ENCODE measurements around the gene ELOVL1. TPM values are rescaled to one million over a fixed set of nuclear protein-coding genes. Genes with fewer than 3 reads are reported as not detected.

The ELOVL1 gene
- total and polyA plus RNA-seq, 8 donors: 64.9 to 144 (median 80.8) TPM

DNA sequence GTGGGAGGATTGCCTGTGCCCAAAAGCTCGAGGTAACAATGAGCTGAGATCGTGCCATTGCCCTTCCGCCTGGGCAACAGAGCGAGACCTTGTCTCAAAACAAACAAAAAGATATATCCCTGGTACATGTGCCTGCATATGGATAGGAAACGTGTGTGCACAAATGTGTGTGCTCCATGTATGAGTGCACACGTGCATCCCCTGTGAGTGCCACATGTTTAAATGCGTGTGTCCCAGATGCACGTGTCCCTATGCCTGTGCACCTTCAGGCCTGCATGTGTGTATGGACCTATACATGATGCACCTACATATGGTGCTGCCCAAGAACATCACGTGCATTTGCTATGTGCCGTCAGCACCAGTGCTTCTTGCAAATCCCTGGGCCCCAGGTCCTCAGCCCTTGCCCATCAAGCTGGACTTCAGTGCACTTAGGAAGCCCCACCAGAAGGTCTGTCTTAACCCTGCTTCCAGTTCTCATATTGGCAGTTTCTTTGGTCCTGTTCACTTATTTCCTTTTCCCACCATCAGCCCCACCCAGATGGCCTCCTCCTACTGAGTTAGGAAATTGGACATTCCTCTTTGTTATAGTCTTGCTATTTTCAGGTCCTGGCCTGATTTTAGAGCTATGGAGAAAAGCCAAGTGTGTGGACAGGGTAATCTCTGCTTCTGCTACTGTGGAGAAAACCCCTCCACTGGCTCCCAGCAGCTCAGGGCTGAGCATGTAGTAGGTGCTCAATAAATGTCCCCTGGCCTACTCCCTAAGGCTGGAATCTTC, 51.7 kb downstream of the ELOVL1 start:
- intact Hi-C loops (cut with DNase I): no loop called here
- Histone ChIP-seq H3K27ac (no peak overlapping the region), H3K4me3 (no peak overlapping the region), H3K4me1 (no peaks in the 10 kb centered on the region), H3K27me3 (no peaks in the 10 kb centered on the region), H3K36me3 (peaks cover 0 to 34% of the 10 kb centered on the region in 2 donors), H3K9me3 (no peaks in the 10 kb centered on the region)
- TF ChIP-seq, protein P1, sequence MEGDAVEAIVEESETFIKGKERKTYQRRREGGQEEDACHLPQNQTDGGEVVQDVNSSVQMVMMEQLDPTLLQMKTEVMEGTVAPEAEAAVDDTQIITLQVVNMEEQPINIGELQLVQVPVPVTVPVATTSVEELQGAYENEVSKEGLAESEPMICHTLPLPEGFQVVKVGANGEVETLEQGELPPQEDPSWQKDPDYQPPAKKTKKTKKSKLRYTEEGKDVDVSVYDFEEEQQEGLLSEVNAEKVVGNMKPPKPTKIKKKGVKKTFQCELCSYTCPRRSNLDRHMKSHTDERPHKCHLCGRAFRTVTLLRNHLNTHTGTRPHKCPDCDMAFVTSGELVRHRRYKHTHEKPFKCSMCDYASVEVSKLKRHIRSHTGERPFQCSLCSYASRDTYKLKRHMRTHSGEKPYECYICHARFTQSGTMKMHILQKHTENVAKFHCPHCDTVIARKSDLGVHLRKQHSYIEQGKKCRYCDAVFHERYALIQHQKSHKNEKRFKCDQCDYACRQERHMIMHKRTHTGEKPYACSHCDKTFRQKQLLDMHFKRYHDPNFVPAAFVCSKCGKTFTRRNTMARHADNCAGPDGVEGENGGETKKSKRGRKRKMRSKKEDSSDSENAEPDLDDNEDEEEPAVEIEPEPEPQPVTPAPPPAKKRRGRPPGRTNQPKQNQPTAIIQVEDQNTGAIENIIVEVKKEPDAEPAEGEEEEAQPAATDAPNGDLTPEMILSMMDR (IDR thresholded peaks at IDR 0.05): no peak
- peak in 2 of 4 donors; percentile 3 to 28 for DNase-seq
- ATAC-seq: no peak

DNA sequence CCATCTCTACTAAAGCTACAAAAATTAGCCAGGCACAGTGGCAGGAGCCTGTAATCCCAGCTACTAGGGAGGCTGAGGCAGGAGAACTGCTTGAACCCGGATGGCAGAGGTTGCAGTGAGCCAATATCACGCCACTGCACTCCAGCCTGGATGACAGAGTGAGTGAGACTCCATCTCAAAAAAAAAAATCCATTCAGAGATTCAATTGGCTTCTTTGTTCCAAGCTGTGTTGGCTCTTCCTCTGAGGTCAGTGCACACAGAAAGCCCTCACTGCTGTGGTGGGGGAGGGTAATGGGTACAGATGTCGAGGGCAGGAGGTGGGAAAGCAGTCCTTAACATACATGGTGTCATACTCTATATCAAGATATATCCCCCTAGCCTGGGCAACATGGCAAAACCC, 52.3 kb downstream of the ELOVL1 start:
- DNase-seq: no peak
- H3K27me3 ChIP-seq: no peaks in the 10 kb centered on the region
- H3K4me3 ChIP-seq: no peak overlapping the region
- H3K27ac ChIP-seq: no peak overlapping the region
- intact Hi-C loops (cut with DNase I): no loop called here
- H3K36me3 ChIP-seq: peaks cover 0 to 33% of the 10 kb centered on the region in 2 donors
- no peaks in the 10 kb centered on the region for H3K9me3 ChIP-seq
- TF ChIP-seq, protein P1 (IDR thresholded peaks at IDR 0.05): no peak
- ATAC-seq: no peak
- H3K4me1 ChIP-seq: no peaks in the 10 kb centered on the region

DNA sequence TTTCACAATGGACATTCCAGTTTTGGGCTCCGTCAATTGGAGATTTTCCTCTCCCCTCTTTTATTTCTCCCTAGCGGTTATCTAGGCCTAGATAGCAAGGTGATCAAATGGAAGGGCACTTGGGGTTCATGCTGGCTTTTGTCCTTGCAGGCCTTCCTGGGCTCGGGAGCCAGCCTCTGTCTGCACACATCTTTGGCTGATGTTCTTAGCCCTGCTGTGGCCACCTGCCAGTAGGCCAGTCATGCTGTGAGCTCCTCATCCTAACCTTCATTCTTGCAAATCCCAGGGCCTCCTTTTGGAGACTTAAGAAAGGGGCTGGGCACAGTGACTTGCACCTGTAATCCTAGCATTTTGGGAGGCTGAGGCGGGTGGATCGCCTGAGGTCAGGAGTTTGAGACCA, 53.6 kb downstream of the ELOVL1 start:
- intact Hi-C loops (cut with DNase I): no loop called here
- Histone ChIP-seq H3K27ac (no peak overlapping the region), H3K36me3 (peaks cover 0 to 28% of the 10 kb centered on the region in 2 donors), H3K4me3 (no peak overlapping the region), H3K4me1 (no peaks in the 10 kb centered on the region), H3K27me3 (no peaks in the 10 kb centered on the region), H3K9me3 (no peaks in the 10 kb centered on the region)
- TF ChIP-seq, protein P1 (IDR thresholded peaks at IDR 0.05): no peak
- peak in 1 of 4 donors; percentile 13 for DNase-seq
- ATAC-seq: no peak

DNA sequence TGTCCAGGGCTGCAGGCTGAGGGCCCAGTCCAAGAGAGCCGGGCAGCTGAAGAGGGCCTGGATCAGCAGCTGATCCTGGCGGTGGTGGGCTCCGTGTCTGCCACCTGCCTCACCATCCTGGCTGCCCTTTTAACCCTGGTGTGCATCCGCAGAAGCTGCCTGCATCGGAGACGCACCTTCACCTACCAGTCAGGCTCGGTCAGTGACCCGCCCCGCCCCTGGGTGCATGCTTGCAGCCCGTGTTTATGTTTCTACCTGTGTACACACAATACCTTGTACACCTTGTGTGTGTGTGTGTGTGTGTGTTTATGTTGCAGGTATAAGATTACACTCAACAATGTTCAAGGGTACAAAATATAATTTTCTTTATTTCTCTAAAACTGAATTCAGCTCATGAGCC, 54.0 kb downstream of the ELOVL1 start:
- TF ChIP-seq, protein P1 (IDR thresholded peaks at IDR 0.05): no peak
- DNase-seq: peak in 1 of 4 donors; percentile 77
- no peak overlapping the region for H3K4me3 ChIP-seq
- H3K27me3 ChIP-seq: no peaks in the 10 kb centered on the region
- no peak overlapping the region for H3K27ac ChIP-seq
- H3K9me3 ChIP-seq: no peaks in the 10 kb centered on the region
- no peaks in the 10 kb centered on the region for H3K4me1 ChIP-seq
- no peak for ATAC-seq
- intact Hi-C loops (cut with DNase I): no loop called here
- peaks cover 0 to 27% of the 10 kb centered on the region in 2 donors for H3K36me3 ChIP-seq

Small RNA genes within 50 kb of the gene (microRNA-seq; reads per million reads assigned to microRNA genes)
- 1.4 to 1.8 reads per million in 2 donors for gene MIR6734

Other genes starting within 250 kb of the ELOVL1 start
- 10 to 100 TPM; 32.1 to 55.1 TPM for gene EBNA1BP2, start 195.7 kb downstream of the ELOVL1 start, total RNA-seq
- gene EBNA1BP2, start 195.7 kb downstream of the ELOVL1 start, polyA plus RNA-seq (ENCODE audit: insufficient read length in 6 of 6): 10 to 100 TPM; 42.0 to 54.0 (median 51.2) TPM
- 1 to 10 TPM in 1 of 2 donors, under 1 TPM in 1; 0.73 to 2.4 TPM for gene CFAP57, start 195.7 kb downstream of the ELOVL1 start, total RNA-seq
- gene CFAP57, start 195.7 kb downstream of the ELOVL1 start, polyA plus RNA-seq (ENCODE audit: insufficient read length in 6 of 6): 1 to 10 TPM; 1.6 to 5.8 (median 4.6) TPM
- gene TMEM125, start 98.0 kb downstream of the ELOVL1 start, total RNA-seq: 100 to 1,000 TPM; 104 to 202 TPM
- 10 to 100 TPM; 36.1 to 44.0 (median 40.2) TPM for gene TMEM125, start 98.0 kb downstream of the ELOVL1 start, polyA plus RNA-seq (ENCODE audit: insufficient read length in 6 of 6)
- 10 to 100 TPM; 13.1 to 22.5 TPM for gene C1orf210, start 82.4 kb downstream of the ELOVL1 start, total RNA-seq
- gene C1orf210, start 82.4 kb downstream of the ELOVL1 start, polyA plus RNA-seq (ENCODE audit: insufficient read length in 6 of 6): 10 to 100 TPM in 1 of 6 donors, 1 to 10 TPM in 5; 8.5 to 12.9 (median 9.1) TPM
- gene TIE1, start 67.0 kb downstream of the ELOVL1 start, total RNA-seq: 10 to 100 TPM; 38.5 to 67.8 TPM
- 100 to 1,000 TPM in 3 of 6 donors, 10 to 100 TPM in 3; 87.6 to 110 (median 98.3) TPM for gene TIE1, start 67.0 kb downstream of the ELOVL1 start, polyA plus RNA-seq (ENCODE audit: insufficient read length in 6 of 6)
- gene MPL, start 30.2 kb downstream of the ELOVL1 start, total RNA-seq: under 1 TPM; 0.24 to 0.67 TPM
- gene MPL, start 30.2 kb downstream of the ELOVL1 start, polyA plus RNA-seq (ENCODE audit: insufficient read length in 6 of 6): 1 to 10 TPM; 1.0 to 1.4 (median 1.3) TPM
- 10 to 100 TPM in 1 of 2 donors, 1 to 10 TPM in 1; 7.9 to 18.0 TPM for gene CDC20, start 9.0 kb downstream of the ELOVL1 start, total RNA-seq
- 10 to 100 TPM; 30.3 to 73.7 (median 32.9) TPM for gene CDC20, start 9.0 kb downstream of the ELOVL1 start, polyA plus RNA-seq (ENCODE audit: insufficient read length in 6 of 6)
- gene MED8, start 21.8 kb upstream of the ELOVL1 start, total RNA-seq: 10 to 100 TPM; 40.3 to 48.5 TPM
- gene MED8, start 21.8 kb upstream of the ELOVL1 start, polyA plus RNA-seq (ENCODE audit: insufficient read length in 6 of 6): 10 to 100 TPM; 32.1 to 37.6 (median 36.2) TPM
- 10 to 100 TPM; 40.1 to 68.0 TPM for gene SZT2, start 21.9 kb upstream of the ELOVL1 start, total RNA-seq
- gene SZT2, start 21.9 kb upstream of the ELOVL1 start, polyA plus RNA-seq (ENCODE audit: insufficient read length in 6 of 6): 10 to 100 TPM; 25.3 to 38.1 (median 30.8) TPM
- gene HYI, start 85.9 kb upstream of the ELOVL1 start, total RNA-seq: 10 to 100 TPM; 55.9 to 60.2 TPM
- gene HYI, start 85.9 kb upstream of the ELOVL1 start, polyA plus RNA-seq (ENCODE audit: insufficient read length in 6 of 6): 10 to 100 TPM; 42.5 to 51.3 (median 47.6) TPM
- gene PTPRF, start 162.9 kb upstream of the ELOVL1 start, total RNA-seq: 100 to 1,000 TPM; 123 to 279 TPM
- 100 to 1,000 TPM; 154 to 249 (median 195) TPM for gene PTPRF, start 162.9 kb upstream of the ELOVL1 start, polyA plus RNA-seq (ENCODE audit: insufficient read length in 6 of 6)